HEK293 (cell line): ENCODE results near the gene ACAN.

Source experiments
- GLIS2 ChIP-seq: fragments of 450-650 bp; formaldehyde crosslinking; IDR thresholded peaks from 2 replicates; pipeline ENCODE4 v1.5.1; 2016; ENCODE audit warnings: missing biosample characterization, missing genetic modification characterization
- IKZF3 ChIP-seq: fragments of 450-650 bp; IDR thresholded peaks from 2 replicates; pipeline ENCODE4 v1.5.0; 2018; ENCODE audit warnings: missing biosample characterization, mild to moderate bottlenecking, missing genetic modification characterization, moderate library complexity
- KLF16 ChIP-seq: fragments of 450-650 bp; formaldehyde crosslinking; IDR thresholded peaks from 2 replicates; pipeline ENCODE4 v1.5.1; 2017; ENCODE audit warnings: missing biosample characterization, missing genetic modification characterization
- KLF7 ChIP-seq: fragments of 450-650 bp; formaldehyde crosslinking; IDR thresholded peaks from 2 replicates; pipeline ENCODE4 v1.5.1; 2016; ENCODE audit warnings: missing biosample characterization, missing genetic modification characterization, borderline replicate concordance
- SETDB1 ChIP-seq: IDR thresholded peaks from one replicate; pipeline ENCODE4 v1.6.1; 2017; ENCODE audit warnings: mild to moderate bottlenecking, low read length, moderate library complexity, mixed read lengths; ENCODE audit not compliant: insufficient read length
- TCF7L2 ChIP-seq: IDR thresholded peaks from 2 replicates; pipeline ENCODE4 v1.6.1; 2011; ENCODE audit warnings: low read depth, mild to moderate bottlenecking, inconsistent platforms, low read length, moderate library complexity, borderline replicate concordance
- YY2 ChIP-seq: fragments of 450-650 bp; formaldehyde crosslinking; IDR thresholded peaks from 2 replicates; pipeline ENCODE4 v1.5.1; 2016; ENCODE audit warnings: missing biosample characterization, missing genetic modification characterization
- ZBTB21 ChIP-seq: fragments of 450-650 bp; formaldehyde crosslinking; IDR thresholded peaks from 2 replicates; pipeline ENCODE4 v1.5.1; 2017; ENCODE audit warnings: missing biosample characterization, missing genetic modification characterization
- ZFP3 ChIP-seq: fragments of 450-650 bp; formaldehyde crosslinking; IDR thresholded peaks from 2 replicates; pipeline ENCODE4 v1.5.1; 2016; ENCODE audit warnings: low read depth, missing biosample characterization, missing genetic modification characterization
- ZFP41 ChIP-seq: fragments of 450-650 bp; formaldehyde crosslinking; IDR thresholded peaks from 2 replicates; pipeline ENCODE4 v1.5.1; 2016; ENCODE audit warnings: missing biosample characterization, missing genetic modification characterization, borderline replicate concordance
- ZFP69B ChIP-seq: fragments of 450-650 bp; formaldehyde crosslinking; IDR thresholded peaks from 2 replicates; pipeline ENCODE4 v1.5.1; 2016; ENCODE audit warnings: missing biosample characterization, missing genetic modification characterization
- ZNF10 ChIP-seq: fragments of 450-650 bp; formaldehyde crosslinking; IDR thresholded peaks from 2 replicates; pipeline ENCODE4 v1.5.1; 2017; ENCODE audit warnings: missing biosample characterization, missing genetic modification characterization
- ZNF112 ChIP-seq: fragments of 450-650 bp; formaldehyde crosslinking; IDR thresholded peaks from 2 replicates; pipeline ENCODE4 v1.5.0; 2017; ENCODE audit warnings: missing biosample characterization, missing genetic modification characterization
- ZNF121 ChIP-seq: fragments of 450-650 bp; formaldehyde crosslinking; IDR thresholded peaks from 2 replicates; pipeline ENCODE4 v1.5.1; 2016; ENCODE audit warnings: missing biosample characterization, missing genetic modification characterization
- ZNF132 ChIP-seq: fragments of 450-650 bp; formaldehyde crosslinking; IDR thresholded peaks from 2 replicates; pipeline ENCODE4 v1.5.1; 2017; ENCODE audit warnings: missing biosample characterization, missing genetic modification characterization, borderline replicate concordance
- ZNF155 ChIP-seq: fragments of 450-650 bp; formaldehyde crosslinking; IDR thresholded peaks from 2 replicates; pipeline ENCODE4 v1.5.1; 2016; ENCODE audit warnings: missing biosample characterization, missing genetic modification characterization
- ZNF157 ChIP-seq: fragments of 450-650 bp; formaldehyde crosslinking; IDR thresholded peaks from 2 replicates; pipeline ENCODE4 v1.5.1; 2016; ENCODE audit warnings: missing biosample characterization, missing genetic modification characterization
- ZNF19 ChIP-seq: fragments of 450-650 bp; formaldehyde crosslinking; IDR thresholded peaks from 2 replicates; pipeline ENCODE4; 2016; ENCODE audit warnings: missing biosample characterization, missing genetic modification characterization, low read depth
- ZNF292 ChIP-seq: fragments of 450-650 bp; formaldehyde crosslinking; IDR thresholded peaks from 2 replicates; pipeline ENCODE4 v1.5.1; 2016; ENCODE audit warnings: low read depth, missing biosample characterization, missing genetic modification characterization, borderline replicate concordance
- ZNF302 ChIP-seq: fragments of 450-650 bp; formaldehyde crosslinking; IDR thresholded peaks from 2 replicates; pipeline ENCODE4 v1.5.1; 2016; ENCODE audit warnings: missing biosample characterization, missing genetic modification characterization, low read depth
- ZNF311 ChIP-seq: fragments of 450-650 bp; formaldehyde crosslinking; IDR thresholded peaks from 2 replicates; pipeline ENCODE4 v1.5.1; 2017; ENCODE audit warnings: missing biosample characterization, missing genetic modification characterization, borderline replicate concordance
- ZNF473 ChIP-seq: fragments of 450-650 bp; formaldehyde crosslinking; IDR thresholded peaks from 2 replicates; pipeline ENCODE4 v1.5.1; 2017; ENCODE audit warnings: missing biosample characterization, missing genetic modification characterization
- ZNF529 ChIP-seq: fragments of 450-650 bp; formaldehyde crosslinking; IDR thresholded peaks from 2 replicates; pipeline ENCODE4 v1.5.1; 2017; ENCODE audit warnings: missing genetic modification characterization, missing biosample characterization; ENCODE audit not compliant: insufficient replicate concordance
- ZNF555 ChIP-seq: fragments of 450-650 bp; formaldehyde crosslinking; conservative IDR thresholded peaks from 2 replicates; pipeline ENCODE4 v1.5.1; 2017; ENCODE audit warnings: missing biosample characterization, mild to moderate bottlenecking, missing genetic modification characterization, inconsistent platforms
- ZNF626 ChIP-seq: fragments of 450-650 bp; sonication (Bioruptor Pico); formaldehyde crosslinking; IDR thresholded peaks from 2 replicates; pipeline ENCODE4 v1.5.1; 2018; ENCODE audit warnings: missing biosample characterization, missing genetic modification characterization, inconsistent platforms
- ZNF654 ChIP-seq: fragments of 450-650 bp; formaldehyde crosslinking; IDR thresholded peaks from 2 replicates; pipeline ENCODE4 v1.5.1; 2016; ENCODE audit warnings: low read depth, missing biosample characterization, missing genetic modification characterization
- ZNF701 ChIP-seq: fragments of 450-650 bp; formaldehyde crosslinking; IDR thresholded peaks from 2 replicates; pipeline ENCODE4 v1.5.1; 2016; ENCODE audit warnings: missing biosample characterization, missing genetic modification characterization
- ZNF768 ChIP-seq: fragments of 450-650 bp; formaldehyde crosslinking; IDR thresholded peaks from 2 replicates; pipeline ENCODE4 v1.5.1; 2018; ENCODE audit warnings: missing biosample characterization, mild to moderate bottlenecking, missing genetic modification characterization
- ZNF776 ChIP-seq: fragments of 450-650 bp; formaldehyde crosslinking; IDR thresholded peaks from 2 replicates; pipeline ENCODE4 v1.5.0; 2017; ENCODE audit warnings: missing biosample characterization, missing genetic modification characterization, borderline replicate concordance
- ZNF792 ChIP-seq: fragments of 450-650 bp; formaldehyde crosslinking; IDR thresholded peaks from 2 replicates; pipeline ENCODE4 v1.5.1; 2016; ENCODE audit warnings: missing biosample characterization, missing genetic modification characterization
- ZSCAN16 ChIP-seq: fragments of 450-650 bp; formaldehyde crosslinking; IDR thresholded peaks from 2 replicates; pipeline ENCODE4 v1.5.1; 2016; ENCODE audit warnings: missing biosample characterization, missing genetic modification characterization
- TF ChIP-seq, protein P1 (sequence below): fragments of 450-650 bp; formaldehyde crosslinking; IDR thresholded peaks from 2 replicates; pipeline ENCODE4 v1.5.1; 2016; ENCODE audit warnings: missing biosample characterization, missing genetic modification characterization
- TF ChIP-seq, protein P2 (sequence below): fragments of 450-650 bp; formaldehyde crosslinking; IDR thresholded peaks from 2 replicates; pipeline ENCODE4 v1.5.1; 2016; ENCODE audit warnings: missing biosample characterization, missing genetic modification characterization
- TF ChIP-seq, protein P3 (sequence below): fragments of 450-650 bp; formaldehyde crosslinking; IDR thresholded peaks from 2 replicates; pipeline ENCODE4 v1.5.1; 2016; ENCODE audit warnings: missing biosample characterization, missing genetic modification characterization
- TF ChIP-seq, protein P4 (sequence below): fragments of 450-650 bp; formaldehyde crosslinking; IDR thresholded peaks from 2 replicates; pipeline ENCODE4 v1.5.1; 2016; ENCODE audit warnings: missing biosample characterization, missing genetic modification characterization

ACAN gene

DNA sequence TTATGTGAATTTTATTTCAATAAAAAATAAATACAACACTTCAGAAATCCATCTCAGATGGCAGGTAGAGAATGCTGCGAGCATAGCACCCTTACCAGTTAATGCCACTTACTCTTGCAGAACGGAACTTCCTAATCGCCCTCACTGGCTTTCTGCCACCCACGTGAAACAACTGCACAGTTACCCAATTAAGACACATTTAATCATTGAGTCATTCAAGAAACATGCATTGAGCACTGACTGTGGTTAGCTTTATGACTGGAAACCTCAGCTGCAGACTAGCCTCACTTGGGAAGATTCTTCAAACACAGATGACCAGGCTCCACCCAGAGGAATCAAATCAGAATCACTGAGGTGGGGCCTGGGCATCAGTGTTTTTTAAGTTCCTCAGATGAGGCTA, 115.5 kb downstream of the ACAN start (continued):
- TF ChIP-seq ZNF311 (tag by site-specific recombination) (no peak), TCF7L2 (no peak), ZNF302 (no peak), SETDB1 (no peak), ZNF529 (tag by site-specific recombination) (no peak), ZNF157 (tag by site-specific recombination) (no peak), ZFP41 (tag by site-specific recombination) (no peak), ZNF132 (tag by site-specific recombination) (no peak), KLF16 (tag by site-specific recombination) (no peak), ZNF654 (tag by site-specific recombination) (no peak), KLF7 (no peak), ZNF555 (tag by site-specific recombination) (no peak), IKZF3 (tag by site-specific recombination) (peak; percentile 77), ZNF112 (no peak), ZNF792 (tag by site-specific recombination) (no peak), ZNF776 (tag by site-specific recombination) (no peak), ZFP3 (tag by site-specific recombination) (no peak), ZSCAN16 (tag by site-specific recombination) (no peak), ZNF626 (tag by site-specific recombination) (no peak), GLIS2 (tag by site-specific recombination) (no peak), ZNF121 (tag by site-specific recombination) (no peak), ZNF768 (tag by site-specific recombination) (no peak), ZNF19 (tag by site-specific recombination) (no peak), ZBTB21 (tag by site-specific recombination) (peak; percentile 77), ZNF10 (tag by site-specific recombination) (peak; percentile 76; the same call in 1 of the 2 replicates), ZNF155 (tag by site-specific recombination) (no peak), ZNF473 (tag by site-specific recombination) (no peak), YY2 (no peak), ZFP69B (tag by site-specific recombination) (peak; percentile 79), ZNF701 (no peak), ZNF292 (no peak)
- TF ChIP-seq, protein P1, sequence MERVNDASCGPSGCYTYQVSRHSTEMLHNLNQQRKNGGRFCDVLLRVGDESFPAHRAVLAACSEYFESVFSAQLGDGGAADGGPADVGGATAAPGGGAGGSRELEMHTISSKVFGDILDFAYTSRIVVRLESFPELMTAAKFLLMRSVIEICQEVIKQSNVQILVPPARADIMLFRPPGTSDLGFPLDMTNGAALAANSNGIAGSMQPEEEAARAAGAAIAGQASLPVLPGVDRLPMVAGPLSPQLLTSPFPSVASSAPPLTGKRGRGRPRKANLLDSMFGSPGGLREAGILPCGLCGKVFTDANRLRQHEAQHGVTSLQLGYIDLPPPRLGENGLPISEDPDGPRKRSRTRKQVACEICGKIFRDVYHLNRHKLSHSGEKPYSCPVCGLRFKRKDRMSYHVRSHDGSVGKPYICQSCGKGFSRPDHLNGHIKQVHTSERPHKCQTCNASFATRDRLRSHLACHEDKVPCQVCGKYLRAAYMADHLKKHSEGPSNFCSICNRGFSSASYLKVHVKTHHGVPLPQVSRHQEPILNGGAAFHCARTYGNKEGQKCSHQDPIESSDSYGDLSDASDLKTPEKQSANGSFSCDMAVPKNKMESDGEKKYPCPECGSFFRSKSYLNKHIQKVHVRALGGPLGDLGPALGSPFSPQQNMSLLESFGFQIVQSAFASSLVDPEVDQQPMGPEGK (tag by site-specific recombination) = peak; percentile 60; the same call in 1 of the 2 replicates
- TF ChIP-seq, protein P2, sequence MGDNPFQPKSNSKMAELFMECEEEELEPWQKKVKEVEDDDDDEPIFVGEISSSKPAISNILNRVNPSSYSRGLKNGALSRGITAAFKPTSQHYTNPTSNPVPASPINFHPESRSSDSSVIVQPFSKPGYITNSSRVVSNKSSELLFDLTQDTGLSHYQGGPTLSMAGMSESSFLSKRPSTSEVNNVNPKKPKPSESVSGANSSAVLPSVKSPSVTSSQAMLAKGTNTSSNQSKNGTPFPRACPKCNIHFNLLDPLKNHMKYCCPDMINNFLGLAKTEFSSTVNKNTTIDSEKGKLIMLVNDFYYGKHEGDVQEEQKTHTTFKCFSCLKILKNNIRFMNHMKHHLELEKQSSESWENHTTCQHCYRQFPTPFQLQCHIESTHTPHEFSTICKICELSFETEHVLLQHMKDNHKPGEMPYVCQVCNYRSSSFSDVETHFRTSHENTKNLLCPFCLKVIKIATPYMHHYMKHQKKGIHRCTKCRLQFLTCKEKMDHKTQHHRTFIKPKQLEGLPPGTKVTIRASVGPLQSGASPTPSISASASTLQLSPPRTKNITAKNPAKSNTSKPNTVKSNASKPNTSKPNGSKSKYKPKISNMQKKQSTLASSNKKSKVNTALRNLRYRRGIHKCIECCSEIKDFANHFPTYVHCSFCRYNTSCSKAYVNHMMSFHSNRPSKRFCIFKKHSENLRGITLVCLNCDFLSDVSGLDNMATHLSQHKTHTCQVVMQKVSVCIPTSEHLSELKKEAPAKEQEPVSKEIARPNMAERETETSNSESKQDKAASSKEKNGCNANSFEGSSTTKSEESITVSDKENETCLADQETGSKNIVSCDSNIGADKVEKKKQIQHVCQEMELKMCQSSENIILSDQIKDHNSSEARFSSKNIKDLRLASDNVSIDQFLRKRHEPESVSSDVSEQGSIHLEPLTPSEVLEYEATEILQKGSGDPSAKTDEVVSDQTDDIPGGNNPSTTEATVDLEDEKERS (tag by site-specific recombination) = no peak
- TF ChIP-seq, protein P3, sequence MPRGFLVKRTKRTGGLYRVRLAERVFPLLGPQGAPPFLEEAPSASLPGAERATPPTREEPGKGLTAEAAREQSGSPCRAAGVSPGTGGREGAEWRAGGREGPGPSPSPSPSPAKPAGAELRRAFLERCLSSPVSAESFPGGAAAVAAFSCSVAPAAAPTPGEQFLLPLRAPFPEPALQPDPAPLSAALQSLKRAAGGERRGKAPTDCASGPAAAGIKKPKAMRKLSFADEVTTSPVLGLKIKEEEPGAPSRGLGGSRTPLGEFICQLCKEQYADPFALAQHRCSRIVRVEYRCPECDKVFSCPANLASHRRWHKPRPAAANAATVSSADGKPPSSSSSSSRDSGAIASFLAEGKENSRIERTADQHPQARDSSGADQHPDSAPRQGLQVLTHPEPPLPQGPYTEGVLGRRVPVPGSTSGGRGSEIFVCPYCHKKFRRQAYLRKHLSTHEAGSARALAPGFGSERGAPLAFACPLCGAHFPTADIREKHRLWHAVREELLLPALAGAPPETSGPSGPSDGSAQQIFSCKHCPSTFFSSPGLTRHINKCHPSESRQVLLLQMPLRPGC = peak; percentile 93
- TF ChIP-seq, protein P4, sequence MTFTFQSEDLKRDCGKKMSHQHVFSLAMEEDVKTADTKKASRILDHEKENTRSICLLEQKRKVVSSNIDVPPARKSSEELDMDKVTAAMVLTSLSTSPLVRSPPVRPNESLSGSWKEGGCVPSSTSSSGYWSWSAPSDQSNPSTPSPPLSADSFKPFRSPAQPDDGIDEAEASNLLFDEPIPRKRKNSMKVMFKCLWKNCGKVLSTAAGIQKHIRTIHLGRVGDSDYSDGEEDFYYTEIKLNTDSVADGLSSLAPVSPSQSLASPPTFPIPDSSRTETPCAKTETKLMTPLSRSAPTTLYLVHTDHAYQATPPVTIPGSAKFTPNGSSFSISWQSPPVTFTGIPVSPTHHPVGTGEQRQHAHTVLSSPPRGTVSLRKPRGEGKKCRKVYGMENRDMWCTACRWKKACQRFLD (tag by site-specific recombination) = no peak
